Neuron (in vitro differentiated cells): ENCODE measurements around the gene SIRT5.

Source experiments
- H2AFZ ChIP-seq: one replicate; pipeline ENCODE4 v1.6.1; 2013; ENCODE audit warnings: low read depth, mild to moderate bottlenecking, inconsistent platforms, low read length, moderate library complexity
- H3K27me3 ChIP-seq: one replicate; pipeline ENCODE4 v1.6.1; 2013; ENCODE audit warnings: low read length; ENCODE audit not compliant: insufficient read depth
- H3K36me3 ChIP-seq: one replicate; pipeline ENCODE4 v1.6.1; 2013; ENCODE audit warnings: low read length; ENCODE audit not compliant: insufficient read depth
- H3K4me1 ChIP-seq: one replicate; pipeline ENCODE4 v1.6.1; 2013; ENCODE audit warnings: low read length; ENCODE audit not compliant: insufficient read depth
- H3K4me3 ChIP-seq: 2 replicates; pipeline ENCODE4 v1.5.1; 2013; ENCODE audit warnings: mild to moderate bottlenecking, low read length, moderate library complexity
- H3K9me3 ChIP-seq: one replicate; pipeline ENCODE4 v1.6.1; 2013; ENCODE audit warnings: low read length

Gene SIRT5

DNA sequence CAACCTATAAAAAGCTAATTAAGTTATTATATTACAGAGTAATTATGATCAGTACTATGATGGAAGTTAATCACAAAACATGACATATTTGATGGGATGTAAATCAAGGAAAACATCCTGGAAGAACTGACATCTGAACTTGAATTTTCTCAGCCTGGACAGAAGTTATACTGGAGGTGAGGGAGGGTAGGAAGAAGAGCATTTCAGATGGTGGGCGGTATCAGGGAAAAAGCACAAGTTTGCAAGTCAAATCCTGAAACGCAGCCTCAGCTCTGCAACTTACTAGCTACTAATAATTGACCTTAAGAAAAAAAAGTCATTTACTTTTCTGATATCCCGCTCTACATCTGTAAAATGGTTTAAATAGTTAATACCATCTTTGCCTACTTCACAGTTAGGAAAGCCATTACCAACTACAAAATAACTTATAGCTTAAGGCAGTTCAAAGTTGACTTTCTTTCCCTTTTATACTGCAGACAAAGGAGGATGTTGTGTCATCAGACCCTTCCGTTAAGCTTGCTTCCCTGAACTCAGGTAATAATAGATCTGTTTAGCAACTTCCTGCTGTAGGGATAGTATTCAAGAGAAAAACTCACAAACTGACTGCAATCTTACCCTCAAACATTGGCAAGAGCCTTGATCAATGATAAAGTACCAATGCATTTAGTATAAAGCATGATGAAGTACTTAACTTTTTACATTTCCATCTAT lies 61.7 kb downstream of the SIRT5 start:
- no peaks in the 10 kb centered on the region for H3K27me3 ChIP-seq
- no peak overlapping the region for H2AFZ ChIP-seq
- H3K36me3 ChIP-seq, result peaks cover 54% of the 10 kb centered on the region
- H3K4me1 ChIP-seq, result no peaks in the 10 kb centered on the region
- H3K9me3 ChIP-seq, result no peaks in the 10 kb centered on the region
- H3K4me3 ChIP-seq, result no peak overlapping the region

DNA sequence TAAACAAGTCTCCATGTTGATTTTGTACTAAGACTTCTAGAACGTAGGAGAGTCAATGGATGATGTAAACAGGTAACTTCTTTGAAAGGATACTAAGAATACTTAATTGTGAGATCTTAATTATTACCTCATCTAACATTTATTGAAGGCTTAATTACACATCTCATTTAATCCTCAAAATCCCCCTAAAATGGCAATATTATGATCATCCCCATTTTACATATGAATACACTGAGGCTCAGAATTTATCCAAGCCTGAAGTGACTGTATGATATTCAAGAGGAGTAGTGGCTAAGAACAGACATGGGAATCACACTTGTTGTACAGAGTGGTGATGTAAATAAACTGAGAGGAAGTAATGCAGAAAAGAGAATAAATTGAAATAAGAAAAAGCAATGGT lies 63.6 kb downstream of the SIRT5 start:
- Histone ChIP-seq H3K4me1 (no peaks in the 10 kb centered on the region), H3K27me3 (no peaks in the 10 kb centered on the region), H2AFZ (no peak overlapping the region), H3K36me3 (peaks cover 49% of the 10 kb centered on the region), H3K9me3 (no peaks in the 10 kb centered on the region), H3K4me3 (no peak overlapping the region)

DNA sequence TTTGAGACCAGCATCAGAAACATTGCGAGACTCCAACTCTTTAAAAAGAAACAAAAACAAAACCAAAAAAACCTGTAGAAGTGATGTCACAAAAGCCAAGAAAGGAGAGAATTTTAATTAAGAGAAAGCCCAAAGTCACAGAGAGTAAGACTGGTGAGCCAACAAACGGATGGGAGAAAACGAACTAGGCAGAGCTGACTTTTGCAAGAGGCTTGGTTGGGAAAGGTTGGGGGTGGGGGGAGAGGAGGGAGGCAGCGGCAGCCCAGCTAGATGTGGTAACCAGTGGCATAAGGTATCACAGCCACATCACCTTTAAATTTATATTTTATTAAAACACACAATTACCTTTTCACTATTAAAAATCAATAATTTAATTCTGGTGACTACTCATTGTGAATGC lies 64.2 kb downstream of the SIRT5 start:
- H2AFZ ChIP-seq, result no peak overlapping the region
- H3K4me3 ChIP-seq, result no peak overlapping the region
- H3K4me1 ChIP-seq, result no peaks in the 10 kb centered on the region
- H3K36me3 ChIP-seq, result peaks cover 50% of the 10 kb centered on the region
- H3K9me3 ChIP-seq, result no peaks in the 10 kb centered on the region
- no peaks in the 10 kb centered on the region for H3K27me3 ChIP-seq

DNA sequence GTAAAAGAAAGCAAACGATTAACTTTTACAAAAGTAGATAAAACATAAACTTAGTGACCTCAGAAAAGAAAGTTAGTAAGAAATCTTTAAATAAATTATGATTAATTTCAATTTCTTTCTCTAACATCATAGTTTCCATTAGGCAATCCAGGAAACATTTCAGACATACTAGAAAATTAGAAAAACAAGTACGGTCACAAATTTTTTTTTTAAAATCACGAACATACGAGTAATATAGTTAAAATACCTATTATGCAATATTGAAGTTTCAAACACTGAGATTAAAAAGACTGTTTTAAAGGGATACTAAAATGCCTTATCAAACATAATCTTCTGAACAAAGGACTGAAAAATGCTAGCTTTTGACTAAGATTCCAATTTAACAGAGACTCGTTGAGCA lies 66.9 kb downstream of the SIRT5 start:
- H3K9me3 ChIP-seq, result no peaks in the 10 kb centered on the region
- no peak overlapping the region for H2AFZ ChIP-seq
- H3K4me1 ChIP-seq, result no peaks in the 10 kb centered on the region
- H3K27me3 ChIP-seq, result no peaks in the 10 kb centered on the region
- H3K36me3 ChIP-seq, result peaks cover 40% of the 10 kb centered on the region
- no peak overlapping the region for H3K4me3 ChIP-seq

DNA sequence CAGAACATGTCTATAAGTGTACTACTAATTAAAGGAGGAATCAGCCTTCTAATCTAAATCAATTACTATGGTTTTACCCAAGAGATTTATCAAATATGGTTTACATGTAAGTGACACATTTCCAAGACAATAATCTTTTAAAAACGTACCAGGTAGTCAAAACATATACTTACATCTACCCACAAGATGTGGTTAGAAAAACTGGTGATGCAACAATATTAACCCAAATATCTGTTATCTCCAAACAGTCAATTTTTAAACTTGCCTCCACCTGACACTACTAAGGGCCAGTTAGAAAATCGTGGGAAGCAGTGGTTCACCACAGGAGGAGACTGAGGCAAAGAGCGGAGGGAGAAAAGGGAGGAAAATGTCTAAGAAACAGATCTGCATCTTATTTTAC lies 68.7 kb downstream of the SIRT5 start:
- no peaks in the 10 kb centered on the region for H3K27me3 ChIP-seq
- peaks cover 27% of the 10 kb centered on the region for H3K36me3 ChIP-seq
- no peaks in the 10 kb centered on the region for H3K9me3 ChIP-seq
- H2AFZ ChIP-seq, result no peak overlapping the region
- H3K4me1 ChIP-seq, result no peaks in the 10 kb centered on the region
- H3K4me3 ChIP-seq, result no peak overlapping the region

DNA sequence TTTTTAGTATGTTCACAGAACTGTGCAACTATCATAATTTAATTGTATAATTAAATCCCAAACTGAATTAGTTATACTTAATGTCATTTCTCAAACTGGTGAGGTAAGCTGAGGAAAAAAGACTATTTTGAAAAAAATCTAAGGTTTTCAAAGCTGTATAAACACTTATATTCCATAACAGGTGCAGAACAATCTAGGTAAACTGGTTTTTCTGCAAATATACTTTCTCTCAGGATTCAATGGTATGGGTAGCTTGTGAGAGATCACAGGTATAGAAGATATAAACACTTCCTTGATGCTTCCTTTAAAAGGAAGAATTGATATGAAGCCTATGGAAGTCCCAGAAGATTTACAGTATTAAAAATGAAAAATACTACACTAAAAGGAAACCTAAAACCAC lies 74.4 kb downstream of the SIRT5 start:
- Histone ChIP-seq H3K9me3 (no peaks in the 10 kb centered on the region), H2AFZ (no peak overlapping the region), H3K36me3 (peaks cover 10% of the 10 kb centered on the region), H3K27me3 (no peaks in the 10 kb centered on the region), H3K4me1 (no peaks in the 10 kb centered on the region), H3K4me3 (no peak overlapping the region)

DNA sequence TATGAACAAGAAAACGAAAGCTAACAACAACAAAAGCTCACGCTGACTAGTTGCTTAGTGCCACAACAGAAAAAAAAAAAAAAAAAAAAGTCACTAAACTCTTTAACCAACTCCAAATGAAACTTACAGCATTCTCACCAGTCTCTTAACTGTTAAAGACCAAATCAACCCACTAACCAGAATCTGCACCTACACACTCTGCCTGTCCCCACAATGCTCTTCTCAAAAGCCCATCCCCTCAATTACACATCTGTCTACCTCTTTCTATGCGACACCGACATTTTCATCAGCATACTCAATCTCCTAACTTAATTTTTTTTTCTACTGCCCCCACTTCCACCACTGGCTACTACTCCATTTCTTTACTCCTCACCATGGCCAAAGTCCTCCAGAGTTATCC lies 75.0 kb downstream of the SIRT5 start:
- Histone ChIP-seq H3K4me1 (no peaks in the 10 kb centered on the region), H3K4me3 (no peak overlapping the region), H3K9me3 (no peaks in the 10 kb centered on the region), H3K36me3 (peaks cover 9% of the 10 kb centered on the region), H3K27me3 (no peaks in the 10 kb centered on the region), H2AFZ (no peak overlapping the region)

DNA sequence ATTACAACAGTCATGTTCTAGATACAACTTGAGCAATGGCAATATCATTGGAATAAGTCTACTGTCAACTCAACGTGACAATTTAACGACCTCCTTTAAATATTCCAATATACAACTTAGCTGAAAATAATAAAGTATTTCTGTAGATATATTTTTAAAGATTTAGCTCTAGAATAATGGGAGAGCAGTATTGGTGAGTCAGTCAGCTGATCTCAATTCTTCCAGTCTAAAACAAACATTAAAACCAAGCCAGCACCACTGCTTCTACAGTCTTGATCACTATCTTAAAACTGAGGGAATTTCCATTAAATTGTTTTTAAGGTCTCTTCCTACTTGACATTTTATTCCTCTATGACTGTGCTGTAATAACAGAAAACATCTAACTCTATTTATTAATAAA lies 78.9 kb downstream of the SIRT5 start:
- Histone ChIP-seq H3K4me3 (no peak overlapping the region), H3K4me1 (peaks cover 13% of the 10 kb centered on the region), H3K36me3 (peaks cover 8% of the 10 kb centered on the region), H3K9me3 (no peaks in the 10 kb centered on the region), H2AFZ (no peak overlapping the region), H3K27me3 (no peaks in the 10 kb centered on the region)

DNA sequence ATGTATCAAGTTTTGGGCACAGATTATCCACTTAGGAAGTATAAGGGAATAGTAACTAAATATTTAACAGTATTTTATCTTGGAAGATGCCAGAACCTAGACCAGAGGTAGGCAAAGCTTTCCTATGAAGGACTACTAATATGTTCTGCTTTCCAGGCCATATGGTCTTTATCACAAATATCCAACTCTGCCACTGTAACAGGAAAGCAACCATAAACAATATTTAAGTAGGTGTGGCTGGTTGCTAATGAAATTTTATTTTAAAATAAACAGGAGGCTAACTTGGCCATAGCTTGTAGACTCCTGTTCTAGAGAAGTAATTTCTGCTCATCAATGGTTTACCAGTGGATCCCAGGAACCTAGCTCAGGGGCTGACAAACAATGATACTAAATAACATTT lies 80.1 kb downstream of the SIRT5 start:
- no peaks in the 10 kb centered on the region for H3K9me3 ChIP-seq
- no peak overlapping the region for H2AFZ ChIP-seq
- no peaks in the 10 kb centered on the region for H3K27me3 ChIP-seq
- no peak overlapping the region for H3K4me3 ChIP-seq
- peaks cover 4% of the 10 kb centered on the region for H3K36me3 ChIP-seq
- H3K4me1 ChIP-seq, result peaks cover 13% of the 10 kb centered on the region

DNA sequence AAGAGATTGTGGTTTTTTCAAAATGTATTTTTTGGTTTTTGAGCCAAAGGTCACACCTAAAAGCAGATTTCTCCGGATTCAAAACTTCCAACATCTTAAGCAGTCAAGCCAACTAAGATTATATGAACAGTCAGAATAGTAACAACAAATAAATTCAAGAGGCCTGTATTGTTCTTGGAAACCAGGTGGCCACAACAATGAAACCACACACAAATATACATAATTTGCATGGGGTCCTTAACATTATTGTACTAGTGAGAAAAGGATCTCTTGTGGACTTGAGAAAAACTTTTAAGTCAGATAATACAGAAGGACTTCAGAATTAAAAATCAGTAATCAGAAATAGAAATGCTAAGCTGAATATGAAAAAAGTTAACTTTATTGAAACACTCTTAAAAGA lies 81.3 kb downstream of the SIRT5 start:
- Histone ChIP-seq H3K27me3 (no peaks in the 10 kb centered on the region), H3K4me3 (no peak overlapping the region), H3K9me3 (no peaks in the 10 kb centered on the region), H3K4me1 (peaks cover 13% of the 10 kb centered on the region), H3K36me3 (peaks cover 4% of the 10 kb centered on the region), H2AFZ (no peak overlapping the region)

DNA sequence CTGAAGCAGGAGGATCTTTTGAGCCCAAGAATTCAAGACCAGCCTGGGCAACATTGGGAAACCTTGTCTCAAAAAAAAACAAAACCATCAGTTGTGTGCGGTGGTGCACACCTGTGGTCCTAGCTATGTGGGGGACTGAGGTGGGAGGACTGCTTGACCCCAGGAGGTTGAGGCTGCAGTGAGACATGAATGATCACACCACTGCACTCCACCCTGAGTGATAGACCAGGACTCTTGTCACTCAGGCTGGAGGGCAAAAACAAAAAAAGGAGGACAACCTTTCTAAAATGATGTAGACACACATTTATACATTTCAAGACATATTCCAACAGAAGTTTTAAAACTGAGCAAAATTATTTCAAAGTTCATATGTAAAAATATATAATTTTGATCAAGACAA lies 85.9 kb downstream of the SIRT5 start:
- Histone ChIP-seq H3K9me3 (no peaks in the 10 kb centered on the region), H3K4me1 (peaks cover 13% of the 10 kb centered on the region), H3K27me3 (no peaks in the 10 kb centered on the region), H3K4me3 (no peak overlapping the region), H3K36me3 (no peaks in the 10 kb centered on the region), H2AFZ (no peak overlapping the region)

DNA sequence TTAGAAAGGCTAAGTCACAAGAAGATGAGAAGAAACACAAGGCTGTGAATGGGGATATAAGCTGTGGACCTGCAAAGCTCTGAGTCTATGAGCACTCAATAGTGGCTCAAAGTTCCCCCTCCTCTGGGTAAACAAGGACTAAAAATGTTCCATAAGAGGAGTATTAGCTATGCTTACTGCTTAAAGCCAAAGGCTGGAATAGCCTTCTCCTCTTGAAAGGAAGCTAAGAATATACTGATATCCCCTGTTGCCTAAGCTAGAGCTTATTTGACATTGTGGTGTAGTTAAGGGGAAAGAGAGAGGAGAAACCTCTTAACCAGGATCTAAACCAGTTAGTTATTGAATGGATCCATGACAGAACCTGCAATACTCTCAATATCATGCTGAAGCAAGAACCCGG lies 86.5 kb downstream of the SIRT5 start:
- no peaks in the 10 kb centered on the region for H3K9me3 ChIP-seq
- no peaks in the 10 kb centered on the region for H3K27me3 ChIP-seq
- no peak overlapping the region for H3K4me3 ChIP-seq
- H3K4me1 ChIP-seq, result peaks cover 8% of the 10 kb centered on the region
- H2AFZ ChIP-seq, result no peak overlapping the region
- H3K36me3 ChIP-seq, result no peaks in the 10 kb centered on the region

DNA sequence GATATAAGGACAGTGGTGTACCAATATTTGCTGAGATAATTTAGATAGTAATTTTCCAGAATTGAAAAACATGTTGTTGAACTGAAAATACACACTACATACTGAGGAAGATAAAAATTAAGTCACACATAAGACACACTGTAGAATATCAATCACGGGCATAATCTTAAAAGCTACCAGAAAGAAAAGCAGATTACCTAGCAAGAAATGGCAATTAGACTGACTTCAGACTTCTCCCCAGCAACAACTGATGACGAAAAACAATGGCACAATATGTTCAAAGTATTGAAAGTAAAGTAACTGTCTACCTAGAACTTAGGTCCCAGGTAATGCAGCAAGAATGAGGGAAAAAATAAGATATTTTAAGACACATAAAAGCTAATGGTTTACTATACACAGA lies 87.2 kb downstream of the SIRT5 start:
- Histone ChIP-seq H3K9me3 (no peaks in the 10 kb centered on the region), H3K4me3 (no peak overlapping the region), H3K4me1 (peaks cover 5% of the 10 kb centered on the region), H3K27me3 (no peaks in the 10 kb centered on the region), H3K36me3 (no peaks in the 10 kb centered on the region), H2AFZ (no peak overlapping the region)

DNA sequence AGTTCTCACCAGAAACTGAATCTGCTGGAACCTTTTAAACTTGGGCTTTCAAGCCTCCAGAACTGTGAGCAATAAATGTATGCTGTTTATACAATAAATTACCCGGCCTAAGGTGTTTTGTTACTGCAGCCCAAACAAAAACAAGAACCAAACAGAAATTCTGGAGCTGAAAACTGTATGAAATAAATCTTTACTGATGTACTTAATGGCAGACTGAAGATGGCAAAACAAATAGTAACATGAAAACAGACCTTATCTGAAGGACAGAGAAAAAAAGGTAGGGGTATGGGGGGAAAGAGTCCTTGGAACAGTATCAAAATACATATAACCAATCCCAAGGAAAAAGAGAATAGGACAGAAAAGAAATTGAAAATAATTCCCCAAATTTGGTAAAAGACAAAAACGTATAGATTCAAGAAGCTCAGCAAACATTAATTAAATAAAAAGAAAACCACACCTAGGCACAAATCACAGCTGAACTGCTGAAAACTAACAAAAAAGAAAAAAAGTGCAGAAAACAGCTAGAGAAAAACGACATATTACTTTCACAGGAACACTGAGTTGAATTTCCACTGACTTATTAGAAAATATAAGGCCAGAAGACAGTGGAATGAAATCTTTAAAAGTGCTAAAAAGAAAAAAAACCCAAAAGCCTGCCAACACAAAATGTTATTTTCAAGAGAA lies 88.4 kb downstream of the SIRT5 start:
- no peaks in the 10 kb centered on the region for H3K4me1 ChIP-seq
- H3K9me3 ChIP-seq, result no peaks in the 10 kb centered on the region
- H2AFZ ChIP-seq, result no peak overlapping the region
- no peaks in the 10 kb centered on the region for H3K27me3 ChIP-seq
- no peak overlapping the region for H3K4me3 ChIP-seq
- H3K36me3 ChIP-seq, result no peaks in the 10 kb centered on the region
